ENCODE measurements around the gene GP1BA.
A peak's percentile ranks its signal among the peaks of the same experiment; 100 is the strongest.

Gene GP1BA

GRCh38 chr17:4938688-4939545 is 6.8 kb downstream of the GP1BA start:
- no peaks in the 10 kb centered on the region for H3K36me3 ChIP-seq (ENCODE audit: insufficient read depth)

DNA sequence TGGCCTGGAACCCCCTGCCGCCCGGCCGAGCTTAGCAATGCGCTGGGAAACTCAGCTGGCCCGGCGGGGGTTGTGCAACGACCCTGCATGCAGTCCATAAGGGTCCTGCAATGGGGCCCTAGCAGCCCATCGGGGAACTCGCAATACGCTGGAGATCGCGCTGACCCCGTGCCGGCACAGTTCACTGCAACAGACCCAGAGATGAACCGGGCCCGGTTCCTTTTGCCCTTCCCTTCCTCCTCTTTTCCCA is 7.4 kb downstream of the GP1BA start:
- Histone ChIP-seq H3K4me1 (ENCODE audit: low read depth, poor library complexity, severe bottlenecking) (no peaks in the 10 kb centered on the region), H3K27me3 (ENCODE audit: insufficient read depth, low read depth) (no peaks in the 10 kb centered on the region), H4K20me1 (ENCODE audit: insufficient read depth) (no peaks in the 10 kb centered on the region), H3K4me2 (no peak overlapping the region), H3K36me3 (ENCODE audit: insufficient read depth) (no peaks in the 10 kb centered on the region), H2AFZ (ENCODE audit: low read depth) (no peak overlapping the region; the same call in 1 of the 2 replicates), H3K4me3 (IDR thresholded peaks at IDR 0.05; ENCODE audit: insufficient read depth, low read depth, low read length) (no peak overlapping the region), H3K79me2 (ENCODE audit: insufficient read depth, low read depth) (no peaks in the 10 kb centered on the region), H3K27ac (peak overlapping the region; percentile 60; the same call in 1 of the 2 replicates), H3K9ac (peak overlapping the region; percentile 47; the same call in 1 of the 2 replicates)
- TF ChIP-seq, protein P1, sequence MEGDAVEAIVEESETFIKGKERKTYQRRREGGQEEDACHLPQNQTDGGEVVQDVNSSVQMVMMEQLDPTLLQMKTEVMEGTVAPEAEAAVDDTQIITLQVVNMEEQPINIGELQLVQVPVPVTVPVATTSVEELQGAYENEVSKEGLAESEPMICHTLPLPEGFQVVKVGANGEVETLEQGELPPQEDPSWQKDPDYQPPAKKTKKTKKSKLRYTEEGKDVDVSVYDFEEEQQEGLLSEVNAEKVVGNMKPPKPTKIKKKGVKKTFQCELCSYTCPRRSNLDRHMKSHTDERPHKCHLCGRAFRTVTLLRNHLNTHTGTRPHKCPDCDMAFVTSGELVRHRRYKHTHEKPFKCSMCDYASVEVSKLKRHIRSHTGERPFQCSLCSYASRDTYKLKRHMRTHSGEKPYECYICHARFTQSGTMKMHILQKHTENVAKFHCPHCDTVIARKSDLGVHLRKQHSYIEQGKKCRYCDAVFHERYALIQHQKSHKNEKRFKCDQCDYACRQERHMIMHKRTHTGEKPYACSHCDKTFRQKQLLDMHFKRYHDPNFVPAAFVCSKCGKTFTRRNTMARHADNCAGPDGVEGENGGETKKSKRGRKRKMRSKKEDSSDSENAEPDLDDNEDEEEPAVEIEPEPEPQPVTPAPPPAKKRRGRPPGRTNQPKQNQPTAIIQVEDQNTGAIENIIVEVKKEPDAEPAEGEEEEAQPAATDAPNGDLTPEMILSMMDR (conservative IDR thresholded peaks at IDR 0.05; ENCODE audit: low read depth, low read length) = no peak

More at GRCh38 chr17:4938688-4939545, 6.8 kb downstream of the GP1BA start:
- Histone ChIP-seq H3K9ac (peak overlapping the region; percentile 47; the same call in 1 of the 2 replicates), H3K27ac (peak overlapping the region; percentile 60; the same call in 1 of the 2 replicates), H3K4me1 (ENCODE audit: low read depth, poor library complexity, severe bottlenecking) (no peaks in the 10 kb centered on the region), H3K27me3 (ENCODE audit: insufficient read depth, low read depth) (no peaks in the 10 kb centered on the region), H2AFZ (ENCODE audit: low read depth) (no peak overlapping the region), H4K20me1 (ENCODE audit: insufficient read depth) (no peaks in the 10 kb centered on the region), H3K4me2 (no peak overlapping the region; the same call in 1 of the 2 replicates), H3K79me2 (ENCODE audit: insufficient read depth, low read depth) (no peaks in the 10 kb centered on the region), H3K4me3 (IDR thresholded peaks at IDR 0.05; ENCODE audit: insufficient read depth, low read depth, low read length) (no peak overlapping the region)
- TF ChIP-seq, protein P1 (conservative IDR thresholded peaks at IDR 0.05; ENCODE audit: low read depth, low read length) = no peak

- H3K4me3 ChIP-seq (IDR thresholded peaks at IDR 0.05; ENCODE audit: insufficient read depth, low read depth, low read length) = no peak within 1 kb of the TSS
- H3K36me3 ChIP-seq (ENCODE audit: insufficient read depth) = no peaks in the 10 kb centered on the region
- H3K9ac ChIP-seq = peak within 1 kb of the TSS; percentile 73; the same call in 1 of the 2 replicates
- no peaks in the 10 kb centered on the region for H3K27me3 ChIP-seq (ENCODE audit: insufficient read depth, low read depth)
- peak within 1 kb of the TSS; percentile 45; the same call in 1 of the 2 replicates for H3K4me2 ChIP-seq
- no peaks in the 10 kb centered on the region for H3K79me2 ChIP-seq (ENCODE audit: insufficient read depth, low read depth)
- no peaks in the 10 kb centered on the region for H4K20me1 ChIP-seq (ENCODE audit: insufficient read depth)
- no peak within 1 kb of the TSS; the same call in 1 of the 2 replicates for H2AFZ ChIP-seq (ENCODE audit: low read depth)
- peak within 1 kb of the TSS; percentile 60 for H3K27ac ChIP-seq
- TF ChIP-seq, protein P1 (conservative IDR thresholded peaks at IDR 0.05; ENCODE audit: low read depth, low read length) = no peak
- no peaks in the 10 kb centered on the region for H3K4me1 ChIP-seq (ENCODE audit: low read depth, poor library complexity, severe bottlenecking)
Observed at GRCh38 chr17:4939796-4940554, 7.9 kb downstream of the GP1BA start, which contains the start of the genes RNF167 and SLC25A11. RNF167 (plus strand) TSS chr17:4940268; CDS start chr17:4940910, 642 bp downstream. SLC25A11 (minus strand) TSS chr17:4940046; CDS start chr17:4939910, 136 bp downstream.

- no peaks in the 10 kb centered on the region for H4K20me1 ChIP-seq (ENCODE audit: insufficient read depth)
Observed at GRCh38 chr17:4940555-4941318, 8.7 kb downstream of the GP1BA start.

More at GRCh38 chr17:4940555-4941318, 8.7 kb downstream of the GP1BA start:
- no peaks in the 10 kb centered on the region for H3K36me3 ChIP-seq (ENCODE audit: insufficient read depth)
- H3K9ac ChIP-seq = peak overlapping the region; percentile 73; the same call in 1 of the 2 replicates
- H3K79me2 ChIP-seq (ENCODE audit: insufficient read depth, low read depth) = no peaks in the 10 kb centered on the region
- TF ChIP-seq, protein P1 (conservative IDR thresholded peaks at IDR 0.05; ENCODE audit: low read depth, low read length) = no peak
- H3K27ac ChIP-seq = peak overlapping the region; percentile 60
- H3K4me1 ChIP-seq (ENCODE audit: low read depth, poor library complexity, severe bottlenecking) = no peaks in the 10 kb centered on the region
- H2AFZ ChIP-seq (ENCODE audit: low read depth) = no peak overlapping the region
- H3K27me3 ChIP-seq (ENCODE audit: insufficient read depth, low read depth) = no peaks in the 10 kb centered on the region
- H3K4me3 ChIP-seq (IDR thresholded peaks at IDR 0.05; ENCODE audit: insufficient read depth, low read depth, low read length) = no peak overlapping the region
- H3K4me2 ChIP-seq = peak overlapping the region; percentile 45; the same call in 1 of the 2 replicates

Measured in KMS-11 (cell line).